HG03280 (cell line): Measurements from ENCODE around the gene CLPX.
"Not testable (repeated sequence)": the region's sequence is repeated elsewhere in the genome, so short reads cannot be mapped to it uniquely, and the experiment has no call there.

Experiments used
- ATAC-seq: cut with Tn5 transposase; IDR thresholded peaks from one replicate; pipeline ENCODE4 v1.9.1; 2021; ENCODE audit warnings: mild to moderate bottlenecking, moderate library complexity; ENCODE audit not compliant: unreplicated experiment

The CLPX gene

DNA sequence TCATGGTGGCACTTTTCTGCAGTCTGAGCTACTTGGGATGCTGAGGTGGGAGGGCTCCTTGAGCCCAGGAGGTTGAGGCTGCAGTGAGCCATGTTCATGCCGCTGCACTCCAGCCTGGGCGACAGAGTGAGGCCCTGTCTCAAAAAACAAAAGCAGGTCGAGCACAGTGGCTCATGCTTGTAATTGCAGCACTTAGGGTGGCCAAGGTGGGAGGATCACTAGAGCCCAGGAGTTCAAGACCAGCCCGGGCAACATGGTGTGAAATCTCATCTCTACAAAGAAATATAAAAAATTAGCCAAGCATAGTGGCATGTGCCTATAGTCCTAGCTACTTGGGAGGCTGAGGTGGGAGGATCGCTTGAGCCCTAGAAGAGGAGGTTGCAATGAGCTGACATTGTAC, 80.1 kb downstream of the CLPX start:
- ATAC-seq = no peak

DNA sequence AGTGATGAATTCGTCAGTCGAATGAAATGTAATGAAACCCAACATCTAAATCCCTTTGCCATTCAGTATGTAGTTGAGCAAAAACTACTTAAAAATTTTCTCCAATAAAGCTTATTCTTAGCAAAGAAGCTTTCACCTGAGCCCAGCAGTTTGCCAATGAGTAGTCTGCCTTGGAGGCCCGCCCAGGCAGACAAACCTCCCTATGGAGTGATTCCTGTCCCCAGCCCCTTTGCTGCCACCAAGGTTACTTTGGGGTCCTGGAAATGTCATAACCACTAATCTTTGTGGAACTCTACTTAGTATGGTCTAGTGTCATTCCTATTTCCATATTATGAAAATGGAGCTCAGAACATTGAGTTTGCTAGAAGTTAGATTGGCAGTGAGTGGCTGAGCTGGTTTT, 82.2 kb downstream of the CLPX start:
- ATAC-seq = no peak

DNA sequence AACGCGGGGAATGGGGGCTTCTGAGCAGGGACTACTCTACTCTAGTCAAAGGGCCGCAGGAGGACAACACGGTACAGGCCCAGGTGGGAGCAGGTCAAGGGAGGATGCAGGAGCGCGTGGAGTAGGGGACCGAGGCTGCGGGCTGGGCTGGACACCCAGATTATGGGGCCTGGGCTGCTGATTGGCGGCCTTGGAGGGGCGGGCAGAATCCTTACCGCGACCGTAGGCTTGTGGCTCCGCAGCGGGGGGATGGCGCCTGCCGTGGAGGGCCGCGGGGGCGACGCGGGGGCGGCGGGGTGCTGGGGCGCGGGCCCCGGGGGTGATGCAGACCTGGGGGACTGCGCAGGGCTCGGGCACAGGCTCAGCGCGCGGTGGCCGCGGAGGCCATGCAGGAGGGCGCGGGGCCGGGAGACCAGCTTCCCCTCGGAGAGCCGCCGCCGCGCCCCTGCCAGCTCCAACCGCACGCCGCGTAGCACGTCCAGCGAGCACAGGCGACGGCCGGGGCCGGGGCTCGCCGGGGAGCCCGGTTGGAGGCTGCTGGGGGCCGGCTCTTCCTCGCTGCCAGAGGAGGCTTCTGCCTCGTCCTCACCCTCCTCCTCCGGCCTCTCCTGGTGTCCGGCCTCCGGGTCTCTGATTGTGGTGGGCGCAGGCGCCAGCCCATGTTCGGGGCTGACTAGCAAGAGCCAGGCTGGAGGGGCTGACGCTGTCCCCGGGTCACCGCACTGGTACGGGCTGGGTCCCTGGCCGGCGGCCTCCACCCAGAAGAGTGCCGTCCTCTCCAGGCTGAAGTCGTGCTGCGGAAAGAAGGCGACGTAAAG, 83.0 kb downstream of the CLPX start:
- no peak for ATAC-seq

DNA sequence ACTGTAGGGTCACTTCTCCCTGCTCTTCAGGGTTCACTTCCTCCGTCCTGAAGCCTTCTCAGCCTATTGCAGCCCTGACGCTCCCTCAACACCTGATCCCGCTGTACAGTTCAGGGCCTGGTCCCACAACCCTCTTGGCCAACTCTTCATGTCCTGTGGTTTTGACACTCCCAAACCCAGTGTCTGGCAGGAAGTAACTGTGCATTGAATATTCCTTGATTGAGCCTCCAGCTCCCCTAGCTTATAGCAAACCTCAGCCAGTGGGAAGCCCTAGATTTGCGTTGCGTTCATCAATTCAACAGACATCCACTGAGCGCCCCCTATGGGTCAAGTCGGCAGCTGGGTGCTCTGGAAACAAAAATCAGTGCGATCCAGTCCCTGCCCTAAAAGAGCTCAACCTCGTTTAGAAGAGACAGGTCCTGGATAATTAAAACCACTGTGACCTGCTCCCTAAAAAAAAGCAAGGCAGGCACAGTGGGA, 83.7 kb downstream of the CLPX start:
- ATAC-seq = no peak

DNA sequence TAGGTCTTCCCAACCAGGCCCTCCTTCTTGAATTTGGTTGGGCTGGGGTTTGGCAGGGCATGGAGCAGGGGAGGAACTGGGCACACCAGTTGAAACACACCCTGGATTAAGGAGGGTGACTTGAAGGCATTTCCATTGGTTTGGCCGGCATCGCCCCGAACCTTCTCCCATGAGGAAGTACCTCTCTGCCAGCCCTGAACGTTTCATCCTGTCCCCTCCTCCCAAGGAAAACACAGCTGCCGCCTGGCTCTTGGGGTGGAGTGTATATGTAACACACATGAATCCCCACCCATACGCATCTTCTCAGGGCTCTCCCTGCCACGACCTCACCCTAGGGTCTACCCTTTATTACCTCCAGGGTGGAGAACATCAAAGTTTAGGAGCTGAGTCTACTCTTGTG, 84.7 kb downstream of the CLPX start:
- no peak for ATAC-seq

DNA sequence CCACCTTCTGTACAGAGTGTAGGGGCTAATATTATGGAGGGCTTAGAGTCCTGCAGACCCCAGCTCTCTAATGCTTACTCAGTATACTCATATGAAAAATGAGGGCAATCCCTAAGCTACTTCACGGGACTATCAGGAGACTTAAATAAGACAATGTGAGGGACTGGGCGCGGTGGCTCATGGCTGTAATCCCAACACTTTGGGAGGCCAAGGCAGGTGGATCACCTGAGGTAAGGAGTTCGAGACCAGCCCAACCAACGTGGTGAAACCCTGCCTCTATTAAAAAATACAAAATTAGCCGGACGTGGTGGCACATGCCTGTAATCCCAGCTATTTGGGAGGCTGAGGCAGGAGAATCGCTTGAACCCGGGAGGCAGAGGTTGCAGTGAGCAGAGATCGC, 85.3 kb downstream of the CLPX start:
- ATAC-seq = not testable (repeated sequence)

DNA sequence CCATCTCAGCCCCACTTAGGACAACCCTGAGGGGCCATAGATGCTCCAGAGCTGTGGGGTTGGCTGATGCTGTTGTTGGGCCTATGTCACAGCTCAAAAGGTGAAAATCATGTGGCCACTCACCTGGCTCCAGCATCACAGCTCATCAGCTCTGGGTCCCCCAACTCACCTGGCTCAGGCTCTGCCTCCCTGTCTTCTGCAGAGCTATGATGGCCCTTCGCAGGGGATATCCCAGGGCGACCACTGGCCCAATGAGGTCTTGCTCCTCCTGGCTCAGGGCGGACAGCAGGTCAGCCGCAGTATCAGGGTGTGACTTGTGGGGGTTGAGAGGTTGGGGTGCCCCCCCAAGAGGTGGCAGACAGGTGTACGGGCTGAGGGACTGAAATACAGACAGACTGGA, 85.8 kb downstream of the CLPX start:
- no peak for ATAC-seq
